ENCODE results near the gene SERPINA4.

The SERPINA4 gene

GRCh38 chr14:94560751-94561655 lies at the start of gene SERPINA4:
Gene SERPINA4 (plus strand): TSS chr14:94561442. CDS start chr14:94563483, 2,041 bp downstream.
- no peak for DNase-seq

DNA sequence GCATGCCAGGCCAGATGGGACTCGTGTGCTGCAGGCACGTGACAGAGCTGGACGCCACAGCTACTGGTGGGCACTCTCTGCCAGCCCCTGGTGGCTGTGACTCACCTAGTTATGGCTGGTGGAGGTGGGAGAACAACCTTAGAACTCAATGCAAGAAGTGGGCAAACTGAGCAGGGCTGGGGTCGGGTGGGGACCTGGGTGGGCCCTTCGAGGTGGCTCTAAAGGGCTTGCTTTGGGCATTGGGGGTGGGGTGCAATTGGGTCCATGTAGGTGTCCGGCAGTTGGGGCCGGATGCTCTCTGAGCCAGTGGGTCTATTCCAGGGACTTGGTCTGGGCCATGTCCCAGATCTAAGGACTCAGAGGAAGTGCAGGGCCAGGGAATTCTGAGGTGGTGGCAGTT lies 46.9 kb upstream of the SERPINA4 start:
- no peak for DNase-seq

- DNase-seq, result no peak
Measured at GRCh38 chr14:94515426-94515825, 45.8 kb upstream of the SERPINA4 start.

GRCh38 chr14:94515856-94516255 lies 45.4 kb upstream of the SERPINA4 start:
- DNase-seq, result no peak

DNA sequence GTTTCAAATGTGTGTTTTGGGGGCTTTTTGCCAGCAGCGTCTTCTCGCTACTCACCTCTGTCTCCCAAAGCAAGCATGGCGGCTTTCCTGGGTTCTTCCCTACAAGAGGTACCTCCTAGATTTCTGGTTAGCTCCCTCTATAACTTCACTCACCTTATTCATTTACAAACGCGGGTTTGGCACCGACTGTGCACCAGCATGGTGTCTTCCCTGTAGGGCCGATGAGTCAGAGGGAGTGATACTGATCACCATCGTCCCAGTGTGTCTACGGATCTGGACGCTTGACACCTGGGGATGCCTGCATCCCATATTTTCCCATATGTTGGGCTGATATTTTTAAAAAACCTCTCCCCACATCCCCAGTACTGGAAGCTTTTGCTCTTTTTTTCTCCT lies 44.0 kb upstream of the SERPINA4 start:
- no peak for DNase-seq

DNA sequence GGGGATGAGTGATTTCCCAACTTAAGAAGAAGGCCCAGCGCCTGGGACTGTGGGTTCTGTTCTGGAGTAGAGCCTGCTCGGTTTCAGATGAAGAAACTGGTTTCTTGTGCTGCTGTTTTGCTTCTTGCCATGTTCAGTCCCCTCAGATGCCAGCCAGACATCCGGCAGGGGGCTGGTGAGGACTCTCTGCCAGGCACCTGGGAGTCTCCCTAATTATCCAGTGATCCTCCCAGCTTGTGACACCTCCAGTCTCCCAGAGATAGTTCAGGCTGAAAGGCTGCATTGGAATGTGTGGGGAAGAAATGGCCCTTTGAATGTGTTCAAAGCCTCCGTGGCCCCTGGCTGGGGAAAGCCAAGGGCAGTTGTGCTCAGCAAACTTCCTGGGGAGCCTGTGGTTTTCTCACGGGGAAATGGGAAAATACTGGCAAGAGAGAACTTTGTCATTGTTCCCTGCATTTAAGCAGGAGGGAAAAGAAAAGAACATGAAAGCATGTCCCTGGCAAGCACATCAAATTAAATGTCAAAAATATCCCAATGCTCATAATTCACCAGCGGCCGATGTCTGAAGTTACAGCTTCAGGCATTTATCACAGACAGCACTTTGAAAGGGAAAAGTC lies 43.5 kb upstream of the SERPINA4 start:
- DNase-seq, result no peak

DNA sequence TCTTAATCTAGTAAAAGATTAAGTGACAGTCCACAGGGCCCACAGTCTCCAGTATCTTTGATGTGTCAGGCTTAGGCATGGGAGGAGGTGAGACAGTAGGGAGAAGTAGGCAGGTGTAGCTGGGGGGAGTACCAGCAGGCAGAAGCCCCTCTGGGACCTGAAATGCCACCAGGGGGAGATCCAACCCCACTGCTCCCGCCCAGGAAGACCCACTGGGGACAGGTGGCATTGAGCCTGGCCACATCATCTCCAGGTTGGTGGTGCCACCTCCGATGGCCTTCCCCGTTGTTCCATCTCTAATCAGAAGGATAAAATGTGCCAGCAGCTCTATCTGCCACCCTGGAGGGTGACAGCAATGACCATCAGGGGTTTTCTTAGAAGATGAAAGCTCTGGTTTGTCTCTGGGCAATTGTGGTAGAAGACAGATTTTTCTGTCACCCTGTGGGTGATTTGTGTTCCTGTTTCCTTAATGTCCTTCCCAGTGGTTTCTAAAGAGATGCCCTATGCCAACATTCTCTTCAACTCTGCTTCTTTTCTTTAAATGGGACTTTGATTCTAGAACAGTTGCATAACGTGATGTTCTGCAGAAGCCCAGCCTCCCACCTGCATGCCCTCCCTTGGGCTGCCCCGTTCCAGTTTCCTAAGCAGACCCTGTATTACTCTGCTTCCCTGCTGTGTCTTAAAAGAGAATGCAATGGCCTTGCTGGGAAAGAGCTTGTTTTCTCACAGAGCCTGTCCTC lies 39.7 kb upstream of the SERPINA4 start:
- no peak for DNase-seq

DNA sequence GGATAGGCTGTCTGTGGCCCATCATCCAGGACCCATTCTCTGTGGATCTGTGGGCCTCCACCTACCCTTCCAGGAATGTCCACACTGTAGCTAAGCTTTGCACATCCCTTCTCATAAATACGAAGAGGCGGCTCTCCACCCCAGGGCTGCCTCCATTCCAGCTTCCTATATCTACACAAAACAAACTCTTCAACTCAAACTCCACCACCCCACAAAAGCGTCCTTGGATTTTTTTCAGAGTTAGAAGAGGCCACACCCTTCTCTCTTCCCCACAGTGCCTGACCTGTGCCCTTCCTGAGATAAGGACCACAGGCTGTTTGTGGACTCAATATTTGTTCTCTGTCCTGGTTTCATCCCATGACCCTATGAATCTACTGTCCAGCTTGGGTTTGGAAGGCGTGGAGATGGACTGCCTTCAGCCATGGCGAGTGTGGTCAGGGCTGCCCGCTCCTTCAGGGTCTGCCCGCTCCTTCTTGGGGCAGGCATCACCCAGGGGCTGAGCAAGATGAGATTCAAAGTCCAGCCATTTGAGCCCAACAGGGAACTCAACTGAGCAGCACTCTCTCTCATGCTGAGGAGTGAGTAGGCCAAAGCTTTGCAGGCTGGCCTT lies 39.0 kb upstream of the SERPINA4 start:
- DNase-seq, result no peak

- no peak for DNase-seq
Measured at GRCh38 chr14:94523265-94523664, 38.0 kb upstream of the SERPINA4 start.

GRCh38 chr14:94524093-94524492 lies 37.1 kb upstream of the SERPINA4 start:
- no peak for DNase-seq

DNA sequence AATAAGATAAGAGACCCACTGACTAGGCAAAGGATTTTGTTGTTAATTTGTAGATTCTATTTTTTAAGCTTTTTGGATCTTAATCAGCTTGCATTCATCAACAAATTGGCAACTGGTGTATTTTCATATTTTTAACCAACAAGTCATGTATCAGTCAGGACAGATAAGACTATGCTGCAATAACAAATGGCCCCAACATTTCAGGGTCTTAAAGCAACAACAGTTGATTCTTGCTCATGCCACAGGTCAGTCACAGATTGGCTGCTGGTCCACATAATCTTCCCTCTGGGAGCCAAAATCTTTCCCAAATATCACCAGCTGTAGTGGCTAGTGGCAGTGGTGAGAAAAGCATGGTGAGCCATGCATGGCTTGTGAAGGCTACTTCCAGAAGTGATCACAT lies 30.1 kb upstream of the SERPINA4 start:
- no peak for DNase-seq

DNA sequence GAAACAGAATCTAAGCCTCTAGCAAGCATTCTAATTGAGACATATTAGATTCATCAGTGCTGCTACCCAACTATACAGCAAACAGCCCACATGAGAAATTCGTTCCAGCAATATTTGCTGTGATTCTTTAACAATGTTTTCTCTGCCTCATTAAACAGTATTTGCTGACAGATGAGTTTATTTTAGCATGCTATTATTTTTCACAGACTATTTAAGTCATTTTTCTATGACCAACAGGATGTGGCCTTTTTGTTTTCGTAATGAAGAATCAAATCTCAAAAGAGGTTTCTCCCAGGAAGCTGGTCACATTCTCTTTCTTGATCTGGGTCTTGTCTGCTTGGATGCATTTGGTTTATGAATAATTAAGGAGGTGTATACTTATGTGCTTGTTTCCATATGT lies 28.8 kb upstream of the SERPINA4 start:
- no peak for DNase-seq

- DNase-seq, result no peak
Measured at GRCh38 chr14:94535506-94535905, 25.7 kb upstream of the SERPINA4 start.

GRCh38 chr14:94536836-94537235 lies 24.4 kb upstream of the SERPINA4 start:
- DNase-seq, result no peak

GRCh38 chr14:94538070-94538740 lies 23.0 kb upstream of the SERPINA4 start:
- DNase-seq, result no peak

DNA sequence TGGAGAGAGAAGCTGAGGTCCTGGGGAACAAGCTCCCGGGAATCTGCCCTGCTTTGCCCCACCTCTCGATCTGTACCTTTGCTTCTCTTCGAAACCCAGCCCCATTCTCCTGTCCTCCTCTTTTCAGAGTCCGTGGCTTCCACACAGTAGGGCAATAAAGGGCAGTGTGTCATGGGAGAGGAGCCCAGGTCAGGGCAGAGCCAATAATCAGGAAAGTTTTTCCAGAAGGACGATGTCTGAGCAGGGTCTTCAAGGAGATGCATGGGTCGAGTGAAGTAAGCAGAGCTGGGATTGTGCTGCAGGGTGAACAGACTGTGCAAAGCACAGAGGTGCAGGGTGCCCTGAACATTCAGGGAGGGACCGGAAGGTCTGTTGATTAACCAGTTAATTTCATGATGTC lies 22.1 kb upstream of the SERPINA4 start:
- no peak for DNase-seq

GRCh38 chr14:94540031-94540794 lies 21.0 kb upstream of the SERPINA4 start:
- no peak for DNase-seq

- no peak for DNase-seq
Measured at GRCh38 chr14:94541234-94541975, 19.8 kb upstream of the SERPINA4 start.

GRCh38 chr14:94542111-94542810 lies 19.0 kb upstream of the SERPINA4 start:
- no peak for DNase-seq

DNA sequence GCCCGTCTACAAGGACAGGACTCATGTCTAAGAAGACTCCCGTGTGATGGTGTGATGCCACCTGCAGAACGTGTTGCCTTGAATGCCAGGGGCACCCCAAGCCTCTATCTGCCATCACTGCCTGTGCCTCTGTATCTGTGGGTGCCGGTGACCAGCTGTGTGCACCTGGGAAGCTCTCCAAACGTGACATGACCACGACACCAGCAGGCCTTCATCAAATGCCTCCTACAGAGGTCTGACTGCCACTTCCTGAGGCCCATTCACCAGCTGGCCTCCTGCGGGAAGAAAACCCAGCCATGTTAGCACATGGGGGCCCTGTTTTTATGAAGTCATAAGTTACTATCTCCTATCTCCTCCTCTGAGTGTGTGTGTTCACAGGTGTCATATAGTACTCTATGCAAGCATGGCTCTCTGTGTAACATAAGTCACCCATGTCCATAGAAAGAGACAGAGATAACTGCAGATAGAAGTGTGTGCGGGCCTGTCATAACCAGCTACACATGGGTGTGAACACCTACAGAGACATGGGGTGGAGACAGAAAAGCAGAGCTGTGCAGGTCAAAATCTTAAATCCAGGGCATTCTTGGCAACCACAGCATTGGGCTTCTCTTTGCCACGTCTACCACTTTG lies 18.3 kb upstream of the SERPINA4 start:
- no peak for DNase-seq
